HG03378 (cell line): Measurements from ENCODE around the gene HOXB3.

Source experiments
- ATAC-seq: cut with Tn5 transposase; IDR thresholded peaks from one replicate; pipeline ENCODE4 v1.9.1; 2021; ENCODE audit warnings: mild to moderate bottlenecking, moderate library complexity; ENCODE audit not compliant: unreplicated experiment

The HOXB3 gene

GRCh38 chr17:48600244-48601098, 10.4 kb upstream of the HOXB3 start:
- no peak for ATAC-seq

- no peak for ATAC-seq
Measured at GRCh38 chr17:48599354-48599753, 9.3 kb upstream of the HOXB3 start.

GRCh38 chr17:48598736-48599135, 8.7 kb upstream of the HOXB3 start:
- no peak for ATAC-seq

- no peak for ATAC-seq
Measured at GRCh38 chr17:48597778-48598631, 8.0 kb upstream of the HOXB3 start.

GRCh38 chr17:48597528-48597777, 7.4 kb upstream of the HOXB3 start:
- no peak for ATAC-seq

- ATAC-seq = no peak
Measured at GRCh38 chr17:48596735-48597527, 6.9 kb upstream of the HOXB3 start.

GRCh38 chr17:48596000-48596734, 6.1 kb upstream of the HOXB3 start:
- ATAC-seq = no peak

GRCh38 chr17:48595278-48595999, 5.4 kb upstream of the HOXB3 start:
- no peak for ATAC-seq

- no peak for ATAC-seq
Measured at GRCh38 chr17:48594538-48595277, 4.7 kb upstream of the HOXB3 start.

GRCh38 chr17:48593840-48594537, 3.9 kb upstream of the HOXB3 start:
- no peak for ATAC-seq

- ATAC-seq = no peak
Measured at GRCh38 chr17:48593126-48593829, 3.2 kb upstream of the HOXB3 start, which contains the start of gene HOXB5. HOXB5 (minus strand) TSS chr17:48593779; CDS start chr17:48593682, 97 bp downstream.

GRCh38 chr17:48592577-48592976, 2.5 kb upstream of the HOXB3 start:
- ATAC-seq = no peak

- no peak for ATAC-seq
Measured at GRCh38 chr17:48592057-48592514, 2.0 kb upstream of the HOXB3 start.

GRCh38 chr17:48591255-48592056, 1.4 kb upstream of the HOXB3 start:
- no peak for ATAC-seq

- ATAC-seq = no peak
Measured at GRCh38 chr17:48590607-48591161, 643 bp upstream of the HOXB3 start.

GRCh38 chr17:48589060-48589830, 796 bp downstream of the HOXB3 start:
- ATAC-seq = no peak
